HUDEP-2 (cell line): ENCODE results near the gene ATRNL1.
A peak's percentile ranks its signal among the peaks of the same experiment; 100 is the strongest.

Experiments used
- DNase-seq, 76 experiments: peaks; one replicate each; lab custom pipeline; 2025; ENCODE audit not compliant: unreplicated experiment in 76 of 76; lab: John Stamatoyannopoulos, UW

Gene ATRNL1, protein sequence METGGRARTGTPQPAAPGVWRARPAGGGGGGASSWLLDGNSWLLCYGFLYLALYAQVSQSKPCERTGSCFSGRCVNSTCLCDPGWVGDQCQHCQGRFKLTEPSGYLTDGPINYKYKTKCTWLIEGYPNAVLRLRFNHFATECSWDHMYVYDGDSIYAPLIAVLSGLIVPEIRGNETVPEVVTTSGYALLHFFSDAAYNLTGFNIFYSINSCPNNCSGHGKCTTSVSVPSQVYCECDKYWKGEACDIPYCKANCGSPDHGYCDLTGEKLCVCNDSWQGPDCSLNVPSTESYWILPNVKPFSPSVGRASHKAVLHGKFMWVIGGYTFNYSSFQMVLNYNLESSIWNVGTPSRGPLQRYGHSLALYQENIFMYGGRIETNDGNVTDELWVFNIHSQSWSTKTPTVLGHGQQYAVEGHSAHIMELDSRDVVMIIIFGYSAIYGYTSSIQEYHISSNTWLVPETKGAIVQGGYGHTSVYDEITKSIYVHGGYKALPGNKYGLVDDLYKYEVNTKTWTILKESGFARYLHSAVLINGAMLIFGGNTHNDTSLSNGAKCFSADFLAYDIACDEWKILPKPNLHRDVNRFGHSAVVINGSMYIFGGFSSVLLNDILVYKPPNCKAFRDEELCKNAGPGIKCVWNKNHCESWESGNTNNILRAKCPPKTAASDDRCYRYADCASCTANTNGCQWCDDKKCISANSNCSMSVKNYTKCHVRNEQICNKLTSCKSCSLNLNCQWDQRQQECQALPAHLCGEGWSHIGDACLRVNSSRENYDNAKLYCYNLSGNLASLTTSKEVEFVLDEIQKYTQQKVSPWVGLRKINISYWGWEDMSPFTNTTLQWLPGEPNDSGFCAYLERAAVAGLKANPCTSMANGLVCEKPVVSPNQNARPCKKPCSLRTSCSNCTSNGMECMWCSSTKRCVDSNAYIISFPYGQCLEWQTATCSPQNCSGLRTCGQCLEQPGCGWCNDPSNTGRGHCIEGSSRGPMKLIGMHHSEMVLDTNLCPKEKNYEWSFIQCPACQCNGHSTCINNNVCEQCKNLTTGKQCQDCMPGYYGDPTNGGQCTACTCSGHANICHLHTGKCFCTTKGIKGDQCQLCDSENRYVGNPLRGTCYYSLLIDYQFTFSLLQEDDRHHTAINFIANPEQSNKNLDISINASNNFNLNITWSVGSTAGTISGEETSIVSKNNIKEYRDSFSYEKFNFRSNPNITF (N-terminal part only)

GRCh38 chr10:115093286-115093775 is at the start of gene ATRNL1:
TSS of gene ATRNL1 (plus strand) at chr10:115093365. CDS start at chr10:115093751, 386 bp downstream.
- DNase-seq: peak in 5 of 76 experiments; percentile 1 to 13 (median 2)

- no peak for DNase-seq
Measured at GRCh38 chr10:115043719-115044118, 49.4 kb upstream of the ATRNL1 start.

- DNase-seq: no peak
Measured at GRCh38 chr10:115044891-115045290, 48.3 kb upstream of the ATRNL1 start.

- DNase-seq: no peak
Measured at GRCh38 chr10:115045499-115045898, 47.7 kb upstream of the ATRNL1 start.

GRCh38 chr10:115046686-115047236 is 46.4 kb upstream of the ATRNL1 start:
- DNase-seq: no peak

- no peak for DNase-seq
Measured at GRCh38 chr10:115047705-115048104, 45.5 kb upstream of the ATRNL1 start.

DNA sequence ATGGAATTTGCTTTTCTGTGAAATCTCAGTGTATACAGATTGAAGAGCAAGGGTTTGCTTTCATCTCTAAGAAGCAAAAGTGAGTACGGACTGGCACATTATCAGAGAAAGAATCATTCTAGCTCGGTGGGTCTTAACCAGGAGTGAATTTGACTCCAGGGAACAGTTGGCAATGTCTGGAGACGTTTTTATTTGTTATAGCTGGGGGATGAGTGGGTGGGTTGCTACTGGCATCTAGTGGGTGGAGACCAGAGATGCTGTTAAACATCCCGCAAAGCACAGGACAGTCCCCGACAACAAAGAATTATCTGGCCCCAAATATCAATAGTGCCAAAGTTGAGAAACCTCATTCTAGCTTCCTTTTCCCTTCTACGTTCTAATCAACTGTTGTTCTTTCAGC is 43.8 kb upstream of the ATRNL1 start:
- no peak for DNase-seq

DNA sequence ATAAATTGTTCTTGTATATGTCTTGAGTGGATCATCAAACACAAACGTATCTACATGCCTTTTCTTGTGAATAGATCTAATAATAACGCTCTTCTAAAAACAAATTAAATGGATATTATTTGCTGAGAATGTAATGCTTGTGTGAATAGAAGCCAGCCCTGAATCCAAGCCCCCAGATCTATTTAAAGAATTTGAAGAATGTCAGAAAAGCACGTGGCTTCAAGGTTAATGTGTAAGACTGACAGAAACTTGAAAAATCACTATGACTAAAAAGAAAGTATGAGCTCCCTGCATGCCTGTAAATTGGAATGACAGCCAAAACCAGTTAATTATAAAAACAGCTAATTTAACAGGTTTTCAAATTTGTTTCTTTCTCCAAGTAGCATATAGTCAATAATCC is 43.2 kb upstream of the ATRNL1 start:
- DNase-seq: no peak

DNA sequence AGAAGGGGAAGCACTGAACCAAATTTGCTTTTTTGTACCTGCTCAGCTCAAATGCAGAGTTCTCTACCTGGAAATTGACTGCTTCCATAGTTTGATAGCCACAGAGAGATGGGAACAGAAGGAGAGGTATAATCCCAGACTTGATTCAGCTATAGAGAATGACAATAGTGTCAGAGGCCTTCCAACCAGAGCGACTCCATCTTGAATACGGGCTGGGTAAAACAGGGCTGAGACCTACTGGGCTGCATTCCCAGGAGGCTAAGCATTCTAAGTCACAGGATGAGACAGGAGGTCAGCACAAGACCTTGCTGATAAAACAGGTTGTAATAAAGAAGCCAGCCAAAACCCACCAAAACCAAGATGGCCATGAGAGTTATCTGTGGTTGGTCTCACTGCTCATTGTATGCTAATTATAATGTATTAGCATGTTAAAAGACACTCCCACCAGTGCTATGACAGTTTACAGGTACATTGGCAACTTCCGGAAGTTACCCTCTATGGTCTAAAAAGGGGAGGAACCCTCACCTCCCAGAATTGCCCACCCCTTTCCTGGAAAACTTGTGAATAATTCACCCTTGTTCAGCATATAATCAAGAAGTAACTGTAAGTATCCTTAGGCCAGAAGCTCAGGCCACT is 42.7 kb upstream of the ATRNL1 start:
- no peak for DNase-seq

GRCh38 chr10:115051216-115051615 is 41.9 kb upstream of the ATRNL1 start:
- no peak for DNase-seq

- no peak for DNase-seq
Measured at GRCh38 chr10:115052226-115052625, 40.9 kb upstream of the ATRNL1 start.

DNA sequence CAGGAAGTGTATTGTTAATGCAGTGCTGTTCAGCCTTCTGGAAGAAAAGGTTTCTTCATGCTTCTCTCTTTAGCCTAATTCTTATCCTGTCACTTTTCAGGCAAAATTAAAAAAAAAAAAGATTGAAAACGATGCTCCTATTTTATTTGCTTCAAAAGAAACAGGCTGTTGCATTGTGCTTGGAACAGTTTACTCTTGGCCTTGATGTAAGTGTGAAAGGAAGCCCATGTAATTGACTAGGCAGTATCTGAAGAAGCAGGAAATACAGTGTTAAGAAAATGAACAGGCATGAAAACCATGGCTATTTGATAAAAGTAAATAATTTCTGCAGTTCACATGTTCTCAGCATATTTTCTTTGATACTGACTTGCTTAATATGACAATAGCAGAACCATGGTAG is 40.4 kb upstream of the ATRNL1 start:
- no peak for DNase-seq

- DNase-seq: no peak
Measured at GRCh38 chr10:115056186-115056585, 37.0 kb upstream of the ATRNL1 start.

- no peak for DNase-seq
Measured at GRCh38 chr10:115059301-115059898, 33.8 kb upstream of the ATRNL1 start.

DNA sequence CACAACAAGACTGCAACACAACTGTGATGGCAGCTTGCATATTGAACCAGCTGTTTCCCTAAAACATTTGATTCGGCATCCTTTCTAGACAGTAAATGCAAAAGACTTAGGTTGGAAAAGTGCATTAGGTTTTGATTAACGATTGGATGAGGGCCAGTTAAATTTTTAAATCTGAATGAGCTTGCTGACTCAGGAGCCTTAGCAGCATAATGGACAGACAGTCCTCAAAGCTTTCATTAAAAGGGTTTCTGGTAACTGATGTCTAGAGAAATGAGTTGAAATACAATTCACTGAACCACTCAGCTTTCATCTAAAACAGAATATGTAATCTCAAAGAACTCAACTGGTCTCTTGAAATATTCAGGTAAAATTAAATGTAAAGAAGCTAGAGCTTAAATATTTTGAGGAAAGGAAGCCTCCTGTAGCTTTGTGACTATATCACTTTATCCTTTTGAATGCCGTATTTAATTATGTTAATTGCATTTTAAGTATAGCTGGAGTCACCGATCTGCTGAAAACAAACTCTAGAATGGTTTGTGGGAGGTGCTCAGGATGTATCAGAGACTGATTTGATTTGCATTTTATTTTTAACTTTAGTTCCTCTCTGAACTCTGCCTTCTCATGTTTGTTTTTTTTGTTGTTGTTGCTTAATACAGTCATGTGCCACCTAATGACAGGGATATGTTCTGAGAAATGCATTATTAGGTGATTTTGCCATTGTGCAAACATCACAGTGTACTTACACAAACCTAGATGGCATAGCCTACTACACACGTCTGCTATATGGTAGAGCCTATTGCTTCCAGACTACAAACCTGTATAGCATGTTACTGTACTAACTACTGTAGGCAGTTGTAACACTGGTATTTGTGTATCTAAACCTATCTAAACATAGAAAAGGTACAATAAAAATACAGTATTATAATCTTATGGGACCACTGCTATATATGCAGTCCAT is 29.2 kb upstream of the ATRNL1 start:
- DNase-seq: no peak

GRCh38 chr10:115065801-115066200 is 27.4 kb upstream of the ATRNL1 start:
- no peak for DNase-seq

DNA sequence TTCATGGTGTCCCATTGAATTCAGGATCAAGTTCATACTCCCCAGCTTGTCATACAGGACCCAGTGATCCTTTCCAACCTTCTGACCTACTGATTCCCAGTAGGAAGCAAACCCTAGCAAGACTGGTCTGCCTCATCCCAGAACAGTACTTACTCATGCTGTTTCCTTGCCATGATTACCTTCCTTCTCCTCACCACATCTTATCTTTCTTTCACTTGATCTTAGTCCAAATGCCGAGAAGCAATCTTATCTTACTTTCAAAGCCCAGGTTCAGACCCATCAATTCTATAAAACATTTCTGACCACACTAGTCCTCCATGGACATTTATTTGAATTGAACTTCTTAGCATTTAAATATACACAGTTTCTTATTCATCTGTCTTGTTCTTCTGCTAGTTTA is 26.6 kb upstream of the ATRNL1 start:
- DNase-seq: no peak

GRCh38 chr10:115073796-115074195 is 19.4 kb upstream of the ATRNL1 start:
- DNase-seq: no peak

DNA sequence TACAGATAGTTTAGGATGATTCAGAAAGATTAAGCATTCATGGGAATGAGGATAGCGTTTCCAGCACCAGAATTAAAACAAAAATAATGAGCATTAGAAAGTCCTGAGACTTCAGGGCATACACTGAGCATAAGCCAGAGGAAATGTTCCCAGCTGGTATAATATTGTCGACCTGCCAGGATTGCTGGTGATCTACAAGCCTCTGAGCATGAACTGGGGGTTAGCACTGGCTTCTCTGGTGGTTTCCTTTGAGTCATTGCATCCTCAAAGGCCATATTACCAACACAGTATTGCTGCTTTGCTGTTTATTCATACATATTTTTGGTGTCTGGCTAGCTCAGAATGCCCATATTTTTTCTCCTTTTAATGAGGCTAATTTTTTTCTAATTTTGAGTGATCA is 10.7 kb upstream of the ATRNL1 start:
- no peak for DNase-seq
